IPS-18a (cell line): ENCODE results near the gene DQX1.

Experiments used
- H3K27ac ChIP-seq: one replicate; pipeline ENCODE4 v1.5.1; 2013; ENCODE audit warnings: low read length
- H3K27me3 ChIP-seq: one replicate; pipeline ENCODE4 v1.6.1; 2013; ENCODE audit warnings: mild to moderate bottlenecking, low read length; ENCODE audit not compliant: control insufficient read depth, insufficient read depth
- H3K36me3 ChIP-seq: one replicate; pipeline ENCODE4 v1.6.1; 2013; ENCODE audit warnings: low read depth, low read length; ENCODE audit not compliant: control insufficient read depth
- H3K4me1 ChIP-seq: one replicate; pipeline ENCODE4 v1.6.1; 2013; ENCODE audit warnings: low read depth, low read length; ENCODE audit not compliant: control insufficient read depth
- H3K4me3 ChIP-seq: one replicate; pipeline ENCODE4 v1.5.1; 2013; ENCODE audit warnings: low read length
- H3K9ac ChIP-seq: one replicate; pipeline ENCODE4 v1.6.1; 2013; ENCODE audit warnings: mild to moderate bottlenecking, low read length, moderate library complexity
- H3K9me3 ChIP-seq: one replicate; pipeline ENCODE4 v1.6.1; 2013; ENCODE audit warnings: low read depth, low read length; ENCODE audit not compliant: control insufficient read depth

DQX1 gene, protein sequence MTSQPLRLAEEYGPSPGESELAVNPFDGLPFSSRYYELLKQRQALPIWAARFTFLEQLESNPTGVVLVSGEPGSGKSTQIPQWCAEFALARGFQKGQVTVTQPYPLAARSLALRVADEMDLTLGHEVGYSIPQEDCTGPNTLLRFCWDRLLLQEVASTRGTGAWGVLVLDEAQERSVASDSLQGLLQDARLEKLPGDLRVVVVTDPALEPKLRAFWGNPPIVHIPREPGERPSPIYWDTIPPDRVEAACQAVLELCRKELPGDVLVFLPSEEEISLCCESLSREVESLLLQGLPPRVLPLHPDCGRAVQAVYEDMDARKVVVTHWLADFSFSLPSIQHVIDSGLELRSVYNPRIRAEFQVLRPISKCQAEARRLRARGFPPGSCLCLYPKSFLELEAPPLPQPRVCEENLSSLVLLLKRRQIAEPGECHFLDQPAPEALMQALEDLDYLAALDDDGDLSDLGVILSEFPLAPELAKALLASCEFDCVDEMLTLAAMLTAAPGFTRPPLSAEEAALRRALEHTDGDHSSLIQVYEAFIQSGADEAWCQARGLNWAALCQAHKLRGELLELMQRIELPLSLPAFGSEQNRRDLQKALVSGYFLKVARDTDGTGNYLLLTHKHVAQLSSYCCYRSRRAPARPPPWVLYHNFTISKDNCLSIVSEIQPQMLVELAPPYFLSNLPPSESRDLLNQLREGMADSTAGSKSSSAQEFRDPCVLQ

DNA sequence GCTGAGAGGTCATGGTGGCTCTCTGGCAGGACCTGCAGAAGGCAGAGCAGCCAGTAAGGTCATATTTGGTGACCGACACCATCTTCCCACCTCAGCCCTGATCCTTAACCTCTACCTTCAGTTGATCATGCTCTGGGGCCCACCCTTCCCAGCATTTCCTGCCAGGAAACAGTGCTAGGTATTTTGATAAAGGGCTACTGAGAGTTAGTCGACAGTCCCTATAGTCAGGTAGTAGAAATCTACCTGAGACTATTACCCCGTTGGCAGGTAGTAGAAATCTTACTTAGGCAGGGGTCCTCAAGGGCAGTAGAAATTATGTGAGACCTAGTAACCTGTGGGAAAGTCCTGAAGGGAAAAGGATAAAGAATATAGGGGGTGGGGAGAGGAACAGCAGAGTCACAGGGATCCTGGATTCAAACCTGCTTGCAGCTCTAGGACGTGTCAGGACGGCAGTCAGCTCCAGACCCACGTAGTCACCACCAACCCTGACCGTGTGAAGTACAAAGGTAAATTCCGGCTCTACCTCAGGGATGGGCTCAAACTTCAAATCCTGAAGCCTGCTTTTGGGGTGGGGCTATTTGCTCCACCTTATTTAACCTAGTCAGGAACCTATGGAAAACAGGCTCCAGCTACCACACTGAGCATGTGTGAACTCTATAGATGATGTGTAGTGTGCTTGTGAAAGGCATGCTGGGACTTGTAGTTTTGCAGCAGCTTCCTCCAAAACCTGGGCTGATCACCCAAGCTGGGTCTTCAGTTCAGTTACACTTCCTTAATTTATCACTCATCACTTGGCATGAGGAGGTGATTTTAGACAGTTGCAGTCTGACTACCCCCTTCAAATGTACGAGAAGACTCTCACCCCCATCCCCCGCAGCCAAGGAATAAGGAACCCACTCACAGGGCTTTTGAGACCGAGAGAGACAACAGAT, at the start of gene DQX1:
TSS of gene DQX1 (minus strand) at position 515 of the 932 bp plus-strand sequence. CDS start at position 13, 502 bp downstream.
- Histone ChIP-seq H3K4me3 (no peak within 1 kb of the TSS), H3K36me3 (peaks cover 14% of the 10 kb centered on the region), H3K27ac (no peak within 1 kb of the TSS), H3K9me3 (no peaks in the 10 kb centered on the region), H3K27me3 (peaks cover 27% of the 10 kb centered on the region), H3K9ac (no peak within 1 kb of the TSS), H3K4me1 (no peaks in the 10 kb centered on the region)

DNA sequence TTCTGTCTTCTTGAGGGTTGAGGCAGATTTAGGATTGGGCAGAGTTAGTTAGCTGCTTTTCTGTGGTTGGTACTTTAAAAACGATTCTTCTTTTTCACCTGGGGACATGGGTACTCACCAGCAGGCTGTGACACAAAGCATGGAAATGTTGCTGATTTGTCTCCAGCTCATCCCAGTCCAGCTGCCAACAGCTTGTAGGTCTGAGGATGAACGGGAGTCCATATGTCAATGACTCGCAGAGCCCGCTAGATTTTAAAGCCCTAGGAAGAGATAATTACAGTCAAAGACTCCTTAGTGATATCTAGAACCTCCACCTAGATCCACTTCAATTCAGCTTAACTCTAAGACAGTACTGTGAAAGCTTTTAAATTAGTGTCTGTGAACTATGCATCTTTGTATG, 49.3 kb upstream of the DQX1 start:
- peaks cover 23% of the 10 kb centered on the region for H3K27me3 ChIP-seq
- no peaks in the 10 kb centered on the region for H3K36me3 ChIP-seq
- H3K4me1 ChIP-seq, result no peaks in the 10 kb centered on the region
- H3K9me3 ChIP-seq, result no peaks in the 10 kb centered on the region
- no peak overlapping the region for H3K27ac ChIP-seq
- no peak overlapping the region for H3K9ac ChIP-seq
- H3K4me3 ChIP-seq, result no peak overlapping the region

DNA sequence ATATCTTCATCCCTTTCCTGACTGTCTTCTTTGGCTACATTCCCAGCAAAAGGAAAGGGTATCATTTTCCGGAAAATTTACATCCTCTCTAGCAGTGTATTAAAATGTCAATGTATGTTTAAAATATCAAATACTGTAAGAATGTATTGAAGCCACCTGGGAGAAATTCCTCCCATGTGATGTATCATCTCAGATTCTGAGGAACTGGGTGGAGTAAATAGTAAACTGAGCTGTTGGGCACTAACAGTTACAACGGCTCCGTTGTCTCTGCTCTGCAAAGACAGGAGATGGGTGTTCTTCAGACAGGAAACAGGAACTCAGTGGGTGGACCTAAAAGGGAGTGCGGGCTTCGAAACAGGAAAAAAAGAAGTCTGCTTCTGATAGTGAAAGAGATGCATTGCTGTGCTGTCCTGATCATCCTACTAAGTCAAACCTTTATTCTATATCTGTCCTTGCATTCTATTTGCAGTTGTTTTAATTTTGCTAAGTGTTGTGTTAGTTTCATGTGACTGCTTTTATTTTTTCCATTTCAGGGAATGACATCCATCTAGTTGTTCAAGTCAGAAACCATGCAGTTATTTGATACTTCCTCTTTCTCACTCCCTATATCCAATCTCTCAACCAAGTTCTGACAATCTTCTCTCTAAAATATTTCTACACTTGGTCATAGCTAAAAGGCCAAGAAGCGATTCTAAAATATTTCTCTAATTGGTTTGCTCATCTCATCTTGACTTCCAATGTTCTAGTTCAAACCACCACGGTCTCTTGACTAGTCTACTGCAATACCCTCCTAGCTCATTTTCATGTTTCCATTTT, 47.9 kb upstream of the DQX1 start:
- Histone ChIP-seq H3K4me3 (no peak overlapping the region), H3K4me1 (no peaks in the 10 kb centered on the region)

DNA sequence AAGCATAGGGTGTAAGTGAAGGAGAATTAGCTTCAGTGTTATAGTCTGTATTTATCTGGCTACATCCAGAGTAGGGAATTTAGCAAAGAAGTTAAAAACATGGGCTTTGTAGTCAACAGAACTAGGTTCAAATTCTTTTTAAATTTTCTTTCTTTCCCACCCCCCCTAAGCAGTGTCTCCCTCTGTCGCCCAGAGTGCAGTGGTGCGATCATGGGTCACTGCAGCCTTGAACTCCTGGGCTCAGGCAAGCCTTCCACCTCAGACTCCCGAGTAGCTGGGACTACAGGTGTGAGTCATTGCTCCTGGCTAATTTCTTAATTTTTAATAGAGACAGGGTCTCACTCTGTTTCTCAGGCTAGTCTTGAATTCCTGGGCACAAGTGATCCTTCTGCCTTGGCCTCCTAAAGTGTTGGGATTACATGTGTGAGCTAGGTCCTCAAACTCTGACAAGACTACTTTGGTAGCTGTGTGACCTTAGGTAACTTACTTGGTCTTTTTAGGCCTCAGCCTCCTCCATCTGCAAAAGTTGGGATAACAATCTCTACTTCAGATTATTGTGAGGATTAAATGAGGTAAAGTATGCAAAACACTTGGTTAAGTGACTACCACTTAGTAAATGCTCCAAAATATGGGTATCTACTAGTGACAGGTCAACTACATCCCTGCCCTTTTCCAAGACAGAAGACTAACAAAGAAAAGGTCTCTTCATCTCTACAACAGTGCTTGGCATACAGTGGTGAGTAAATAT, 46.3 kb upstream of the DQX1 start:
- Histone ChIP-seq H3K36me3 (no peaks in the 10 kb centered on the region), H3K4me1 (no peaks in the 10 kb centered on the region), H3K4me3 (no peak overlapping the region), H3K9ac (no peak overlapping the region), H3K27ac (no peak overlapping the region), H3K9me3 (no peaks in the 10 kb centered on the region), H3K27me3 (peaks cover 41% of the 10 kb centered on the region)

More for the DNA sequence above, 47.9 kb upstream of the DQX1 start:
- Histone ChIP-seq H3K9me3 (no peaks in the 10 kb centered on the region), H3K27ac (no peak overlapping the region), H3K9ac (no peak overlapping the region), H3K36me3 (no peaks in the 10 kb centered on the region), H3K27me3 (peaks cover 27% of the 10 kb centered on the region)

DNA sequence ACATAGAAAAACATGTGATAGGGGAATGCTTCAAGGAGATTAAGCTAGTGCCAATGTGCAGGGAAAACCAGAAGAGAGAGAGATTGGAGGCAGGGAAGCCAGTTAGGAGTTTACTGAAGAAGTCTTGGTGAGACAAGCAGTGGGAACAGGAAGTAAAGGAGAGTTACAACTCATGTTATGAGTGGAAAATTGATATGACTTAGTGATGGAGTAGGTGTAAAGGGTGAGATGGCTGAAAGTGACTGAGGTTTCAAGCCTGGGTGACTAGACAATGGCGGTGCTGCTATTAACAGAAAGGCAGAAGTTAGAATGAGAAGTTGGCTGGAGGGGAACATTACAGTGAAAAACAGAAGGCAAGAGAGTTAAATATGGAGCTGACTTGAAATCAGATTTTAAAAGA, 45.0 kb upstream of the DQX1 start:
- Histone ChIP-seq H3K9me3 (no peaks in the 10 kb centered on the region), H3K4me3 (no peak overlapping the region), H3K4me1 (no peaks in the 10 kb centered on the region), H3K36me3 (no peaks in the 10 kb centered on the region), H3K27ac (no peak overlapping the region), H3K9ac (no peak overlapping the region), H3K27me3 (peaks cover 35% of the 10 kb centered on the region)

DNA sequence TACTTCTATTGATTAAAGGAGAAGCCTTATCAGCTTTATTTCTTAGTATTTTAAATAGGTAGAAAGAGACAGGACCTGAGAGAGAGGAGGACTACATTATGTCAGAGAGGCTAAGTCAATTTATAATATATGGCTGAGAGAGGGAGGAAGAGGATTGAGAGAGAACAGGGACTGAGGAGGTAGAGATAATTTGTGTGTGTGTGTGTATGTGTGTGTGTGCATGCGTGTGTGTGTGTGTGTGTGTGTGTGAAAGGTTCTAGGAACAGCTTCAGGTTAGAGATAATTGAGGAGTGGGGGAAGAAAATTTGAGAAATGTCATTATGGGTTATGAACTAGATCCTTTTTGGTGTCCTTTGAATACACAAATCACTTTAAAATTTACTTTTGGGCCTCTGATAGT, 43.7 kb upstream of the DQX1 start:
- Histone ChIP-seq H3K27me3 (peaks cover 24% of the 10 kb centered on the region), H3K27ac (no peak overlapping the region), H3K9ac (no peak overlapping the region), H3K4me3 (no peak overlapping the region), H3K9me3 (no peaks in the 10 kb centered on the region), H3K36me3 (no peaks in the 10 kb centered on the region), H3K4me1 (no peaks in the 10 kb centered on the region)

DNA sequence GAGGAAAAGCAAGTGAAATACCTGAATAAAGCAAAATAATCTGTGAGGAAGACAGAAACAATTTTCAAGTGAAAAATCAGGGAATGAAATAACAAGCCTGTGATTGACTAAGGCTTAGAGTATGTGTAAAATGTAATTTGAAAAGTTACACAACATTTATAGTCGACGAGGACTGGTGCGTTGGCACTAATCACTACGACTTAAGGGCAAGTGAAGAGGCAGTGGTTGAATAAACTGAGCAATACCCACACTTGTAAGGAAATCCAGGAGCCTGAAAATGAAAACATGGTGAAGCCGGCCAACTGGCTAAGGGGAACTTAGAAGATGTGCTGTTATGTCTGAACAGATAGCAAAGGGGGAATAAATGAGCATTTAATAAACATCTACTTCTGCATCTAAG, 41.9 kb upstream of the DQX1 start:
- Histone ChIP-seq H3K4me3 (no peak overlapping the region), H3K9me3 (no peaks in the 10 kb centered on the region), H3K36me3 (no peaks in the 10 kb centered on the region), H3K4me1 (no peaks in the 10 kb centered on the region), H3K27ac (no peak overlapping the region), H3K9ac (no peak overlapping the region), H3K27me3 (peaks cover 32% of the 10 kb centered on the region)

DNA sequence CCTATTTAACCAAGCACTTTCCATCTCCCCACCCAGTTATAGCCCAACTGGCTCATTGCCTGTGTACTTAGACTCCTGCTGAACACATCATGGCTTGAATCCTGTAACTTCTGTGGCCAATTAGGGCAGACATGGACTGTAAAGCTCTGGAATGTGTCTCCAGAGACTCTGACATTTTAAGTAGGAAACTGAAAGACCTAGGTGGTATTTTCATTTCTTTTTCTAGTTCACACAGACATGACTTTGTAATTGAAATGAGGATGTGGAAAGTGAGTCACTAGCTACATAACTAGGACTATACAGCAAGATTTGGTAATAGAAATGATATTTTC, 40.7 kb upstream of the DQX1 start:
- Histone ChIP-seq H3K4me1 (no peaks in the 10 kb centered on the region), H3K27me3 (peaks cover 36% of the 10 kb centered on the region), H3K36me3 (no peaks in the 10 kb centered on the region), H3K27ac (no peak overlapping the region), H3K9me3 (no peaks in the 10 kb centered on the region), H3K4me3 (no peak overlapping the region), H3K9ac (no peak overlapping the region)

DNA sequence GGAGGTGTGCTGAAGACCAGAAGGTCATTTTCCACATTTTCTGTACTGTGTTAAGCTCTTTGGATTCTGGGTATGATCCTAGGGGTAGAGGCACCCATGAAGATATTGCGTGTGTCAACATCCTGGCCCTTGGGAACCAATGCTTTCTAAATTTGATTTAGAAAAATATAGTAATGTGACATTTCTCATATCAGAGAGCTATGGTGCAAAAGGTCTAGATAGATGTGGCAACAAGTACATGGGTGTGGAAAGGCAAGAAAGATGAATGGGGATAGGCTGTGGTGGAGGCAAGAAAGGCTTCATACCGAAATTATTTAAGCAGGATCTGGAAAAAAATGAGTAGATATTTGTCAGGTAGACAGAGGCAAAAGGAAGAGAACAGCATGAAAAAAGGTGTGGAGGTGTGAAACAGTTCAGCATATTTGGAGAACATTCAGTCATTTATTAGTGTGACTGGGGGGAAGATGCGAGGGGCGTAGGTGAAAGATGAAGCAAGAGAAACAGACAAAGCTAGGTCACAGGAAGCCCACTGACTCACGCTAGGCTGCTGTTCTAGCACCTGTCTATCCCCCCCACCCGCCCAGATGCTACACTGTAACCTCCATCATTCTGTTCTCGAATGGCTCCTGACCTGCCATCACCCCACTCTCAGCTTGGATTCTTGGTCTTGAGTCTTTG, 40.2 kb upstream of the DQX1 start:
- Histone ChIP-seq H3K36me3 (no peaks in the 10 kb centered on the region), H3K4me3 (no peak overlapping the region), H3K9ac (no peak overlapping the region), H3K27ac (no peak overlapping the region), H3K4me1 (no peaks in the 10 kb centered on the region), H3K9me3 (no peaks in the 10 kb centered on the region), H3K27me3 (peaks cover 41% of the 10 kb centered on the region)

DNA sequence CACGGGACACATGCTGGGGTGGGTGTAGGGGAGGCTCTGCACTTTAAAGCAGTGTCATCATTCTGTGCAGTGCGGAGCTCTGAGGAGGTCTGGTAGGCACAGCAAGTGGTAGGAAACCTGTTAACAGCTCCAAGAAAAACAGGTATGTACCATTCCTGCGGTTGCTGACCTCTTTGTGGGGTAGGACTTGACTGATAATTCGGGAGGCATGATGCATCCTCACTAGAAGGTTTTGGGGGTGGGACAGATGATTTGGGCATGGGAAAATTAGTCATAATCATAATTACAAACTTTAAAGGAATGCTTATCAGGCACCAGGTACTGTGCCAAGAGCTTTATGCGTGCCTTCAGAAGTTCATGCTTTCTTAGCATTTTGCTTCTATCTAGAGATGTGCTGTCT, 38.2 kb upstream of the DQX1 start:
- Histone ChIP-seq H3K9ac (no peak overlapping the region), H3K36me3 (no peaks in the 10 kb centered on the region), H3K4me1 (peaks cover 12% of the 10 kb centered on the region), H3K4me3 (no peak overlapping the region), H3K27me3 (peaks cover 40% of the 10 kb centered on the region), H3K9me3 (no peaks in the 10 kb centered on the region), H3K27ac (no peak overlapping the region)
